ENCODE data around the gene AHI1. TPM values are rescaled to one million over a fixed set of nuclear protein-coding genes. Genes with fewer than 3 reads are reported as not detected.

AHI1 gene
- polyA plus RNA-seq, 1 of the 3 experiments (the other 2 are of a cell fraction), result 7.3 TPM

GRCh38 chr6:135235716-135236115, 261.8 kb downstream of the AHI1 start:
- Histone ChIP-seq H2AFZ (ENCODE audit: low read depth) (no peak overlapping the region), H3K79me2 (ENCODE audit: insufficient read depth) (no peaks in the 10 kb centered on the region), H4K20me1 (ENCODE audit: insufficient read depth) (no peaks in the 10 kb centered on the region), H3K27me3 (ENCODE audit: insufficient read depth) (no peaks in the 10 kb centered on the region), H3K36me3 (replicated peaks in 1 of 2; ENCODE audit: control insufficient read depth in 1 of 2, insufficient read depth in 2 of 2, low read length in 1 of 2) (no peaks in the 10 kb centered on the region), H3K9me2 (no peaks in the 10 kb centered on the region), H3K9me3 (no peaks in the 10 kb centered on the region), H3K4me2 (no peak overlapping the region), H3K9ac (no peak overlapping the region), H3K4me1 (ENCODE audit: control insufficient read depth in 1 of 2, insufficient read depth in 2 of 2, low read depth in 1 of 2, low read length in 1 of 2) (peaks cover 0 to 3% of the 10 kb centered on the region in 2 experiments; a peak in 1 of 4 replicates), H3K27ac (ENCODE audit: low read depth in 2 of 2, low read length in 1 of 2) (no peak overlapping the region), H3K4me3 (ENCODE audit: low read depth in 2 of 2, low read length in 1 of 2) (no peak overlapping the region), H3F3A (replicated peaks; ENCODE audit: insufficient read depth) (peaks cover 10% of the 10 kb centered on the region)
- POLR2A ChIA-PET, result no interaction called here
- no peak for DNase-seq
- CTCF ChIA-PET, result interaction anchor here (2.1 kb wide), 1 partner anchor 22 kb away, joined by 6 read pairs; no protein-coding TSS in a partner anchor
- no peak for TF ChIP-seq POLR2AphosphoS5 (IDR thresholded peaks at IDR 0.05; ENCODE audit: low read depth, low read length)
- TF ChIP-seq TCF12 (IDR thresholded peaks at IDR 0.05), result no peak
- TF ChIP-seq EZH2phosphoT487 (IDR thresholded peaks at IDR 0.05; ENCODE audit: borderline replicate concordance, low read depth), result no peak
- no peak for TF ChIP-seq ELF1 (IDR thresholded peaks at IDR 0.05)
- TF ChIP-seq SMC3 (IDR thresholded peaks at IDR 0.05; ENCODE audit: low read depth, low read length), result no peak
- TF ChIP-seq FOXM1 (IDR thresholded peaks at IDR 0.05; ENCODE audit: low read depth), result no peak
- TF ChIP-seq ZBTB33 (IDR thresholded peaks at IDR 0.05; ENCODE audit: borderline replicate concordance, low read depth), result no peak
- TF ChIP-seq FOSL2 (IDR thresholded peaks at IDR 0.05; ENCODE audit: borderline replicate concordance, low read depth), result no peak
- TF ChIP-seq MEF2A (IDR thresholded peaks at IDR 0.05; ENCODE audit: borderline replicate concordance, low read depth), result no peak
- no peak for TF ChIP-seq TAF1 (IDR thresholded peaks at IDR 0.05; ENCODE audit: borderline replicate concordance, low read depth, low read length)
- no peak for TF ChIP-seq PBX3 (IDR thresholded peaks at IDR 0.05)
- TF ChIP-seq USF2 (IDR thresholded peaks at IDR 0.05; ENCODE audit: borderline replicate concordance, low read depth, low read length), result no peak
- no peak for TF ChIP-seq SIN3A (IDR thresholded peaks at IDR 0.05; ENCODE audit: borderline replicate concordance, low read depth, low read length)
- TF ChIP-seq REST (IDR thresholded peaks at IDR 0.05; ENCODE audit: low read depth, low read length), result no peak
- no peak for TF ChIP-seq RCOR1 (IDR thresholded peaks at IDR 0.05; ENCODE audit: low read length)
- TF ChIP-seq YY1 (IDR thresholded peaks at IDR 0.05; ENCODE audit: low read depth), result no peak
- no peak for TF ChIP-seq GABPA (IDR thresholded peaks at IDR 0.05; ENCODE audit: low read depth)
- no peak for TF ChIP-seq EP300 (IDR thresholded peaks at IDR 0.05; ENCODE audit: borderline replicate concordance in 1 of 2, low read depth in 1 of 2, low read length in 1 of 2)
- no peak for TF ChIP-seq IRF3 (IDR thresholded peaks at IDR 0.05; ENCODE audit: low read depth, low read length)
- WGBS (ENCODE audit: low lambda C conversion rate), result 82% methylated on average over 3 of the region's 5 CpGs
